Activated T-cell treated with anti-CD3 and anti-CD28 coated beads, Interleukin-2, amount 50 U/mL, for 72 hours (primary cell): Measurements from ENCODE around the gene HDHD5. TPM values are rescaled to one million over a fixed set of nuclear protein-coding genes. Genes with fewer than 3 reads are reported as not detected.

Experiments used
- total RNA-seq, 2 donors: library from RNA; stranded (reverse); gene quantifications; one replicate each; pipeline ENCODE4 v1.2.3, GENCODE V29; 2022

Gene HDHD5
- total RNA-seq, 2 donors from 2014 or later, result 23.5 to 26.1 TPM

Other genes with a start within 250 kb of the HDHD5 start
- gene GAB4, start 151.1 kb downstream of the HDHD5 start, total RNA-seq, result not detected
- gene IL17RA, start 74.3 kb downstream of the HDHD5 start, total RNA-seq, result 10 to 100 TPM; 19.5 to 23.5 TPM
- under 1 TPM; 0.07 TPM for gene TMEM121B, start 37.9 kb downstream of the HDHD5 start, total RNA-seq
- 10 to 100 TPM; 13.0 to 16.1 TPM for gene ADA2, start 60.2 kb upstream of the HDHD5 start, total RNA-seq
- under 1 TPM; 0.23 to 0.77 TPM for gene CECR2, start 210.2 kb upstream of the HDHD5 start, total RNA-seq